K562 (cell line): Measurements from ENCODE around the gene SLC8A1. TPM values are rescaled to one million over a fixed set of nuclear protein-coding genes. Genes with fewer than 3 reads are reported as not detected.

ENCODE experiments used
- ATAC-seq: fragments of 200-7000 bp; cut with Tn5 transposase; 3 replicates; pipeline ENCODE4 v1.9.1; 2020; ENCODE audit warnings: moderate library complexity
- BruUV-seq: library from RNA; stranded (reverse); fragments of 400-500 nt; replicated peaks from 2 replicates; lab custom pipeline; 2021; lab: Mats Ljungman, UMichigan
- CTCF ChIA-PET: fragments of 300-600 bp; formaldehyde crosslinking; extraction: SDS; loops from one replicate; lab custom pipeline; 2021; ENCODE audit warnings: low intra/inter-chr PET ratio; lab: Yijun Ruan, JAX
- POLR2A ChIA-PET: fragments of 300-600, 350-650 bp; sonication (Branson Sonifier 250); formaldehyde crosslinking; extraction: SDS; loops from one replicate; lab custom pipeline; 2021; ENCODE audit warnings: antibody characterized with exemption, inconsistent platforms; lab: Yijun Ruan, JAX
- DNase-seq, 4 experiments: peaks; one replicate each; pipeline versions ENCODE4 v3.0.0 to v3.0.0-alpha.2; 2011 to 2018; ENCODE audit warnings: low spot score in 3 of 4, mixed read lengths in 3 of 4; ENCODE audit errors: extremely low read depth in 1 of 4
- FAIRE-seq: peaks from 2 replicates; lab custom pipeline; 2011; peaks lifted over from hg19 to GRCh38; lab: Jason Lieb, UNC
- H2AFZ ChIP-seq: 2 replicates; pipeline ENCODE4 v1.6.0; 2011; ENCODE audit warnings: low read depth, low read length, control low read depth, inconsistent platforms
- H3K27ac ChIP-seq: fragments of 200-600 bp; 3 replicates; pipeline ENCODE4 v1.8.0; 2011; ENCODE audit warnings: low read depth, mild to moderate bottlenecking, control low read depth, inconsistent platforms, low read length, moderate library complexity, mixed read lengths; ENCODE audit errors: extremely low read depth
- H3K27me3 ChIP-seq, 2 experiments: fragments of 300-600 bp in 1 of 2; 2 replicates in 1 of 2; 3 replicates in 1 of 2; pipeline versions ENCODE4 v1.6.0 to v1.8.0; 2011; ENCODE audit warnings: inconsistent platforms in 2 of 2, low read length in 2 of 2, mild to moderate bottlenecking in 1 of 2, mixed read lengths in 1 of 2, moderate library complexity in 1 of 2; ENCODE audit not compliant: control insufficient read depth in 2 of 2, insufficient read depth in 2 of 2
- H3K36me3 ChIP-seq: fragments of 300-600 bp; 3 replicates; pipeline ENCODE4 v1.8.0; 2011; ENCODE audit warnings: mild to moderate bottlenecking, low read length, inconsistent platforms; ENCODE audit not compliant: control insufficient read depth, insufficient read depth
- H3K4me1 ChIP-seq, 2 experiments: fragments of 200-600 bp in 1 of 2; replicated peaks in 1 of 2; 2 replicates in 1 of 2; 3 replicates in 1 of 2; pipeline versions ENCODE4 v1.5.1 to v1.8.0; 2011; ENCODE audit warnings: inconsistent platforms in 2 of 2, low read length in 2 of 2, mild to moderate bottlenecking in 1 of 2, mixed read lengths in 1 of 2, moderate library complexity in 1 of 2; ENCODE audit not compliant: control insufficient read depth in 2 of 2, insufficient read depth in 2 of 2
- H3K4me2 ChIP-seq: 2 replicates; pipeline ENCODE4 v1.6.1; 2011; ENCODE audit warnings: low read length, control low read depth, inconsistent platforms, mixed read lengths; ENCODE audit not compliant: insufficient read depth
- H3K4me3 ChIP-seq: fragments of 200-600 bp; sonication (generic), shearing (Covaris generic); 2 replicates; pipeline ENCODE4 v1.5.1; 2016; ENCODE audit warnings: control low read depth, inconsistent platforms
- H3K79me2 ChIP-seq: fragments of 200-600 bp; 3 replicates; pipeline ENCODE4 v1.8.0; 2011; ENCODE audit warnings: low read length, inconsistent platforms; ENCODE audit not compliant: control insufficient read depth, insufficient read depth
- H3K9ac ChIP-seq, 2 experiments: 2 replicates each; pipeline versions ENCODE4 v1.6.0 to v1.6.1; 2011; ENCODE audit warnings: low read depth in 2 of 2, low read length in 2 of 2, control low read depth in 1 of 2, inconsistent platforms in 1 of 2, mild to moderate bottlenecking in 1 of 2, mixed read lengths in 1 of 2; ENCODE audit not compliant: insufficient read depth in 1 of 2
- H3K9me1 ChIP-seq: one replicate; pipeline ENCODE4 v1.6.0; 2011; ENCODE audit warnings: inconsistent platforms, mild to moderate bottlenecking, low read length, moderate library complexity; ENCODE audit not compliant: control insufficient read depth, insufficient read depth
- H3K9me3 ChIP-seq: replicated peaks from 2 replicates; pipeline ENCODE4 v1.5.1; 2011; ENCODE audit warnings: low read depth, low read length, inconsistent platforms; ENCODE audit not compliant: control insufficient read depth, insufficient read depth
- H4K20me1 ChIP-seq: replicated peaks from 2 replicates; pipeline ENCODE4 v1.6.1; 2011; ENCODE audit warnings: low read length, inconsistent platforms, mixed read lengths; ENCODE audit not compliant: control insufficient read depth, insufficient read depth
- ADNP ChIP-seq: fragments of 200-800 bp; sonication (Bioruptor generic); IDR thresholded peaks from 2 replicates; pipeline ENCODE4 v1.6.1; 2016; ENCODE audit warnings: missing genetic modification characterization, missing compliant biosample characterization
- KAT7 ChIP-seq: sonication (generic); formaldehyde crosslinking; IDR thresholded peaks from 2 replicates; pipeline ENCODE4 v1.8.0; 2022; ENCODE audit warnings: missing genetic modification reagents, mild to moderate bottlenecking, borderline replicate concordance
- LARP7 ChIP-seq: fragments of 450-650 bp; IDR thresholded peaks from 2 replicates; pipeline ENCODE4 v1.6.1; 2016
- POLR2H ChIP-seq: IDR thresholded peaks from 2 replicates; pipeline ENCODE4 v1.6.1; 2016; ENCODE audit warnings: missing genetic modification characterization, low read depth, mild to moderate bottlenecking, control low read depth, missing compliant biosample characterization, moderate library complexity
- STAT5A ChIP-seq: IDR thresholded peaks from 2 replicates; pipeline ENCODE4 v1.6.1; 2012; ENCODE audit warnings: low read length, inconsistent platforms, borderline replicate concordance
- SUPT5H ChIP-seq: fragments of 450-650 bp; IDR thresholded peaks from 2 replicates; pipeline ENCODE4 v1.6.1; 2016
- TEAD1 ChIP-seq, 2 experiments: fragments of 450-650 bp in 1 of 2; sonication (generic) in 1 of 2; formaldehyde crosslinking; IDR thresholded peaks; 2 replicates each; pipeline versions ENCODE4 v1.4.0 to v1.8.0; 2020 to 2022; ENCODE audit warnings: mild to moderate bottlenecking in 2 of 2, missing genetic modification reagents in 1 of 2
- ZNF77 ChIP-seq: fragments of 250-450 bp; sonication (Bioruptor Pico); IDR thresholded peaks from 2 replicates; pipeline ENCODE4 v1.5.0; 2020
- WGBS: fragments of 100-300 bp; shearing (Covaris generic); methylation state at CpG from one replicate; pipeline ENCODE4 v1.1.6; 2016; ENCODE audit warnings: low coverage, mixed read lengths; ENCODE audit not compliant: insufficient coverage; ENCODE audit errors: missing lambda C conversion rate; 5-methylcytosine and 5-hydroxymethylcytosine counted together
- in situ Hi-C: fragments of 300-500 bp; cut with MboI; formaldehyde crosslinking; loops from 4 replicates; pipeline ENCODE4 v1.15.0; 2018; ENCODE audit warnings: inconsistent platforms, mixed read lengths
- intact Hi-C: fragments of 100-400 bp; cut with micrococcal nuclease; formaldehyde crosslinking; loops from 2 replicates; pipeline ENCODE4 v1.14.2; 2022
- polyA plus RNA-seq, 8 experiments: library from polyadenylated mRNA; depleted of rRNA in 4 of 8; stranded (reverse) in 5 of 8; unstranded in 3 of 8; fragments of >200 nt; fragmentation: Nextera tagmentation in 2 of 8; fragmentation: Illumina TruSeq in 1 of 8; extraction: Ambion mirVana in 2 of 8; extraction: Trizol in 1 of 8; gene quantifications; 2 replicates each; pipeline versions ENCODE4 v1.2.1 to v1.2.3, GENCODE V29; 2011 to 2014; ENCODE audit warnings: inconsistent platforms in 1 of 8, missing spikeins in 1 of 8
- total RNA-seq, 7 experiments: library from RNA; depleted of rRNA in 6 of 7; stranded (reverse); fragments of >200 nt in 6 of 7; fragmentation: Illumina TruSeq in 2 of 7; extraction: Trizol in 2 of 7; gene quantifications; 2 replicates each; pipeline versions ENCODE4 v1.2.1 to v1.2.3, GENCODE V29; 2011 to 2021; ENCODE audit warnings: low replicate concordance in 1 of 7
- TF ChIP-seq, protein P1 (sequence below): fragments of 250-450 bp; sonication (Bioruptor Pico); IDR thresholded peaks from 2 replicates; pipeline ENCODE4 v1.4.0; 2020; ENCODE audit warnings: borderline replicate concordance
- TF ChIP-seq, protein P2 (sequence below): sonication (generic); formaldehyde crosslinking; IDR thresholded peaks from 2 replicates; pipeline ENCODE4 v1.8.0; 2022; ENCODE audit warnings: missing genetic modification reagents, mild to moderate bottlenecking, moderate library complexity, borderline replicate concordance

The SLC8A1 gene
- total and polyA plus RNA-seq, 9 of the 15 experiments (the other 6 are each of a cell fraction or from before 2014, with no cell fraction given) = not detected

DNA sequence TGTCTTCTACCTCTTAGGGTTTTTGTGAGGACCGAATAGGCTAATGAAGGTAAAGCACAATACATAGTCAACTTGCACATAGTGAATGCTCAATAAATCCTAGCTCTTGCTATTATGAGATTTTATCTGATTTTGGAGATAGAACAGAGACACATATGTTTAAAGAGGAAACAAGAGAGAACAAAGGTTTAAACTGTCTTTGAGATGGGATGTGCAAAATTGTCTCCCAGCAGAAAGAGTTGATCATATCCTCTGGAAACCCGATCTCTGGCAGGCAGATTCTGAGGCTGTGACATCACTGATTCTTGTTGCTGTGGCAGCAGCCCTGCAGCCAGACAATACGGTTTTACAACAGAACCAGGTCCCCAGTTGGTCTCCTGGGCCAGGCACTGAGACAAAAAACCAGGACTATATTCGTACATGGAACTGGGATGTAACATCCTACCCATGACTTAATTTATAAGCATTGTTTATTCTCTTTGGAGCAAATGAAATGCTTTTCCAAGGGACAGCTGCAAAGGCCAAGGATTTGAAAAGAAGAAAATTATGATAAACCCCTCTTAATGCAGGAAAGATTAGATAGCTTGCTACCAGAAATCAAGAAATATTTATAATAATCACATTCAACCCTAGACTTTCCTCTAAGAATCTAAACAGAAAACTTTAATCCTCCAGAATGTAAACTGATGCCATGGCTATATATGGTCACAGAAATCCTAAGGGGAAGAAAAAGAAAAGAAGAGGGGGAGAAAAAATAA lies 80.2 kb downstream of the SLC8A1 start:
- ChIA-PET CTCF (no interaction called here), POLR2A (no interaction called here)
- H3K27me3 ChIP-seq = no peaks in the 10 kb centered on the region
- no TSS peak for BruUV-seq
- no peaks in the 10 kb centered on the region for H4K20me1 ChIP-seq
- no peaks in the 10 kb centered on the region for H3K9me1 ChIP-seq
- no peaks in the 10 kb centered on the region for H3K9me3 ChIP-seq
- TF ChIP-seq STAT5A (no peak), KAT7 (no peak), SUPT5H (no peak), TEAD1 (CRISPR knock-in tag; IDR thresholded peaks at IDR 0.05) (no peak), POLR2H (no peak), ADNP (tag) (no peak), ZNF77 (CRISPR knock-in tag) (no peak), LARP7 (no peak)
- TF ChIP-seq, protein P1, sequence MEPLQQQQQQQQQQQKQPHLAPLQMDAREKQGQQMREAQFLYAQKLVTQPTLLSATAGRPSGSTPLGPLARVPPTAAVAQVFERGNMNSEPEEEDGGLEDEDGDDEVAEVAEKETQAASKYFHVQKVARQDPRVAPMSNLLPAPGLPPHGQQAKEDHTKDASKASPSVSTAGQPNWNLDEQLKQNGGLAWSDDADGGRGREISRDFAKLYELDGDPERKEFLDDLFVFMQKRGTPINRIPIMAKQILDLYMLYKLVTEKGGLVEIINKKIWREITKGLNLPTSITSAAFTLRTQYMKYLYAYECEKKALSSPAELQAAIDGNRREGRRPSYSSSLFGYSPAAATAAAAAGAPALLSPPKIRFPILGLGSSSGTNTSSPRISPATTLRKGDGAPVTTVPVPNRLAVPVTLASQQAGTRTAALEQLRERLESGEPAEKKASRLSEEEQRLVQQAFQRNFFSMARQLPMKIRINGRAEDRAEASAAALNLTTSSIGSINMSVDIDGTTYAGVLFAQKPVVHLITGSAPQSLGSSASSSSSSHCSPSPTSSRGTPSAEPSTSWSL (CRISPR knock-in tag) = no peak
- TF ChIP-seq, protein P2, sequence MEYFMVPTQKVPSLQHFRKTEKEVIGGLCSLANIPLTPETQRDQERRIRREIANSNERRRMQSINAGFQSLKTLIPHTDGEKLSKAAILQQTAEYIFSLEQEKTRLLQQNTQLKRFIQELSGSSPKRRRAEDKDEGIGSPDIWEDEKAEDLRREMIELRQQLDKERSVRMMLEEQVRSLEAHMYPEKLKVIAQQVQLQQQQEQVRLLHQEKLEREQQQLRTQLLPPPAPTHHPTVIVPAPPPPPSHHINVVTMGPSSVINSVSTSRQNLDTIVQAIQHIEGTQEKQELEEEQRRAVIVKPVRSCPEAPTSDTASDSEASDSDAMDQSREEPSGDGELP (CRISPR knock-in tag) = no peak
- no peak overlapping the region for H3K4me3 ChIP-seq
- DNase-seq = no peak
- no peak overlapping the region for H2AFZ ChIP-seq
- 2% methylated on average over 4 of the region's 4 CpGs for whole genome bisulfite sequencing
- H3K4me1 ChIP-seq = no peaks in the 10 kb centered on the region
- ATAC-seq = no peak
- no peak overlapping the region for H3K9ac ChIP-seq
- H3K79me2 ChIP-seq = no peaks in the 10 kb centered on the region
- no peak overlapping the region for H3K4me2 ChIP-seq
- no peaks in the 10 kb centered on the region for H3K36me3 ChIP-seq
- intact Hi-C loops = no loop called here
- FAIRE-seq = no peak
- in situ Hi-C loops = no loop called here
- no peak overlapping the region for H3K27ac ChIP-seq
